Measurements from ENCODE around the gene GIGYF2.

GIGYF2 gene

DNA sequence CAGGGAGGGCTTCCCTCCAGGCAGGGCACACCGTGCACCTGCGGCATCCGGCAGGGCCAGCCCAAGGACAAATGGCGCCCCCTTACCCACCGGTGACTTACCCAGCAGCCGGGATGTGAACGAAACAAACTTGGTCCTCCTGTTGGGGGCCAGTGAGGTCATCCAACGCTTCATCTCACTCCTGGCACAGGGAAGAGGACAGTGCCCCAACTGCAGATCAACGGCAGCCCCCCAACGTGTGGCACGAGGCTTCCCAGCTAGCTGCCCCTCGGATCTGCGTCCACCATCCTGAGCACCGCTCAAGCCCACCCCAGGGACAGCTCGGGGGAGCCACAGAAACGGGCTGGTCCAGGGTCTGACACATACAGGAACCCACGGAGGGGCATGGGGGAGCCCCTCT is 185.0 kb downstream of the GIGYF2 start:
- no peak for DNase-seq (ENCODE audit: low spot score)

- no peak for DNase-seq (ENCODE audit: low spot score)
These were observed 185.5 kb downstream of the GIGYF2 start for GRCh38 chr2:232882505-232883115.

DNA sequence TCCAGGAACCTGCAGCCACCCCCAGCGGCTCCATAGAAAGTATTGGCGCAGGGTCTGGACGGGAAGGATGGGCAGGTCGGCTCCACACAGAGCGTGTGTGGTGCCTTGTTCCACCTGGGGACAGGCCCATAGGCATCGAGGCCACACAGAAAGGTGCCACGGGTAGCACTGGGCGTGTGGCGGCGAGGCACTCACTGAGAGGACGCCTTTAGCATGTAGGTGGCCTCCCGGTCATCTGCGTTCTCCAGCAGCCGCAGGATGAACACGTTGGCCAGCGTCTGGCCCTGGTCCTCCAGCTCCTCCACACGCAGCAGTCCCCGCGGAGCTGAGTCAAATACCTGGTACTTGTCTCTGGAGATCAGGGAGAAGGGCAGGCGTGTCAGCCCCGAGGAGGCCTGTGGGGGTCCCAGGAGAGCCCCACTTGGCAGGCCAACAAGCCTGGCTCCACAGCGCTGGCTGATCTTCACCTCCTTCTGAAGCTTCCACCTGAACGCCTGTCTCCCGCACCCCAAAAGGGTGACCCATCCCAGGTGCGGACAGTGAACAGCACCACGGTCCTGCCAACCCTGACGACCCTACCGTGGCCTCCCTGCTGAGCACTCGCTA is 186.1 kb downstream of the GIGYF2 start:
- DNase-seq (ENCODE audit: low spot score) = no peak

DNA sequence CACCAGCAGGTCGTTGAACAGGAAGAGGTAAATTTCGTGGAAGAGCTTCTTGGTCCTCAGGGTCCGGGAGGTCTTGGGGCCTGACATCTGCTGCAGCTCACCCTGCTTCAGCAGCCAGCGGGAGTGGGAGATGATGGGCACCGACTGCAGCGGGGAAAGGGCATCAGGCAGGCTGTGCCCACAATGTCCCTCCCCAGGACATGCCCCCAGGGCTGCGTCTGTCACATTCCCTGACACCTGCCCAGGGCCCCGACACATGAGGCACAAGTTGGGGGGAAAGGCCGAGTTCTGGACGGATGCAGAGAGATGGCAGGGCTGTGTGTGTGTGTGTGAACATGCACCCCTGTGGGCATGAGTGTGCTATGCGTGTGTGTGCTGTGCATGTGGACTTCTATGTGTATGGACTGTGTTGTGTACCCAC is 186.9 kb downstream of the GIGYF2 start:
- no peak for DNase-seq (ENCODE audit: low spot score)

GRCh38 chr2:232884549-232885263 is 187.6 kb downstream of the GIGYF2 start:
- no peak for DNase-seq (ENCODE audit: low spot score)

DNA sequence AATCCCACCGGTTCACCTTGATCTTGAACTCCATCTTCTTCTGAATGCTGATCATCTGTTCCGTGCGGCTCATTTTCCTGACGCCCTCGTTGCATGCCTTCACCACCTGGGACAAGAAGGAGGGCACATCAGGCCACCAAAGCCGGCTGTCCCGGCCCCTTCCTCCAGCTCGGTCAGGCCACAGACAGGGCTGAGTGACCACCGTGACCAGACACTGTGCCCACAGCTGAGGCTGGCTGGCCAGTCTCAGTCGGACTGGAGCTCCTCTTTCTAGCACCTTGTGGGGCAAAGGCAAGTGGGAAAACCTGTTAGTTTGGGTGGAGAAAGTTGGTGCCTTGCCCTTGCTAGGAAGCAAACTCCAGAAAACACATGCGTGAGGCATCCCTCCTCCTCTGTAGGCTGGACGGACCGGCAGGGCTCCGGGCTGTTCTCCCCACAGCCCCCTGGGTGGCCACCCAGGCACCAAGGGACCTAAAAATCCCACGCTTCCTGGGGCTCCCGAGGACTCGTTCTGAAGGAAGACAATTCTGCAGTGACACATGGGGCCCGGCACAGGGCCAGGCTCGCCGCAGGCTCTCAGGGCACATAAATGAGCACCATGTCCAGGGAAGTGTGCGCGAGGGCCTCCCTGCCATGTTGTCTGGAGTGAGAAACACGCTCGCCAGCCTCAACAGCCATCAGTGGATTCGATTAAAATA is 188.3 kb downstream of the GIGYF2 start:
- no peak for DNase-seq (ENCODE audit: low spot score)

- no peak for DNase-seq (ENCODE audit: low spot score)
These were observed 189.0 kb downstream of the GIGYF2 start for GRCh38 chr2:232886176-232886575.

GRCh38 chr2:232886632-232887031 is 189.5 kb downstream of the GIGYF2 start:
- DNase-seq (ENCODE audit: low spot score) = no peak

DNA sequence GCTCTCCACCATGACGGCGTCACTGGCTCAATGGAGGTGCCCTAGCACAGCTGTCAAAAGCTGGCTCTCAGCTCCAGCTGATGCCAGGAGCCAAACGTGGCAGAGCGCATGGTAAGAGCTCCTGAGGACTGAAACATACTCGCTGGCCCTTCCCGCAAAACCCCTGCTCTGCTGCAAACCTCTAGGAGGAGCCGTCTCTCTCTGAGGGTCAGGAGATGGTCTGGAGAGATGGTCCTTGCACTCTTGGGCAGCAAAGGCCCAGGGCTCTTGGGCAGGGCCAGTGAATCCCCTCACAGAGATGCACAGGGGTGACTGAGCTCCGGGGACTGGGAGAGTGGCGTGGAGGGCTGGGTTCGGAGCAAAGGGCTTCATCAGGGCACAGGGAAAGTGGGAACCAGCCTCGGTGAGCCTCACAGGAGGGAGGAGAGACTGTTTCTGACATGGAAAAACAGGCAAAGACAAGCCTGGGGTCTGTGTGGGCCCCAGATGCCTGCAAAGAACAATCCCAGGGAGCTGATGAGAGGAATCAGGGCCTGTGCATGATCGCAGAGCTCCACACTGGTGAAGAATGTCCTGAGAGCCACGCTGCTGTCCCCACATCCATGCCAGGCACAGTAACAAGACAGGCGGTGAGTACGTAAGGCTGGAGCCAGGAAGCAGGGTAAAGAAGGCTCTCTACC is 190.2 kb downstream of the GIGYF2 start:
- DNase-seq (ENCODE audit: low spot score) = no peak

DNA sequence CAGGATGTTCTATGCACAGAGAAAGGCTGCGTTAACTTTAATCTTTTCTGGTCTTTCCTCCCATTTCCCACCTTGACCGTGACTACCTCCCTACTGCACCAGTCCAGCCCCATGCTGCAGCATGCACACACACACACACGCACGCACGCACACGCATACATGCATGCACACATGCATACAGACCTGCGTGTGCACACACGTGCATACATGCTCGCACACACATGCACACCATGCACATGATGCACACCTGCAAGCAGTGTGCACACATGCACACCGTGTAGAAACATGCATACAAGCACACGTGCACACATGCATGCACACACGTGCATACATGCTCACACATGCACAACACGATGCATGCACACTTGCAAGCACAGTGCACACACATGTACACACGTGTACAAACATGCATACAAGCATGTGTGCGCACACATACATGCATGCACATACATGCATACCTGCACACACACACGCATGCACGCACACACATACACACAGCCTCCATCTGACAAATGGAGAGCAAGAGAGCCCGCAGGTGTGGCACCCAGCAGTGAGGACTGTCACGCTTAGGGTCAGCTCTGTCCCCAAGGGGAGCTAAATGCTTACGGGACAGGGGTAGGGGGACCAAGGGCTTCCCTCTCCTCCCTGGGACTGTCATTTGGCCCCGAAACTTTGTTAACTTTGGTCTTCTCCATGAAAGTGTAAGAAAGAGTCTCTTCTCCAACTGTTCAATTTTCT is 191.1 kb downstream of the GIGYF2 start:
- DNase-seq (ENCODE audit: low spot score) = no peak

- DNase-seq (ENCODE audit: low spot score) = no peak
These were observed 191.9 kb downstream of the GIGYF2 start for GRCh38 chr2:232888839-232889529.

DNA sequence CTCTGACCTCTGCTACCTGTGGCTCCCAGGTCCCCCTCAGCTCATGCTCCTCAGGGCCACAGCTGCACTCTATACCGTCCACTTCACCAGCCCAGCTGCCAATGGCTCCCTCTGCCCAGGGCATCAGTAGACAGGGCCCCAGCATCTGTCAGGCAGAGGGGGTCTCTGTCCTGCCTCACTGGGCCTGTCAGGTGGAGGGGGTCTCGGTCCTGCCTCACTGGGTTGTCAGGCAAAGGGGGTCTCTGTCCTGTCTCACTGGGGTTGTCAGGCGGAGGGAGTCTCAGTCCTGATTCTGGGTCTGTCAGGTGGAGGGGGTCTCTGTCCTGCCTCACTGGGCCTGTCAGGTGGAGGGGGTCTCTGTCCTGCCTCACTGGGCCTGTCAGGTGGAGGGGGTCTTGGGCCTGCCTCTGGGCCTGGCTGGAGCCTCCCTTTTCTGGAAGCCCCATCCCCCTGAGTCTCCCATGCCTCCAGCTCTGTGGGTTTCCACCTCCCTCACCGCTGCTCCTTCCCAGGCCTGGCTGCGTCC is 192.8 kb downstream of the GIGYF2 start:
- no peak for DNase-seq (ENCODE audit: low spot score)

DNA sequence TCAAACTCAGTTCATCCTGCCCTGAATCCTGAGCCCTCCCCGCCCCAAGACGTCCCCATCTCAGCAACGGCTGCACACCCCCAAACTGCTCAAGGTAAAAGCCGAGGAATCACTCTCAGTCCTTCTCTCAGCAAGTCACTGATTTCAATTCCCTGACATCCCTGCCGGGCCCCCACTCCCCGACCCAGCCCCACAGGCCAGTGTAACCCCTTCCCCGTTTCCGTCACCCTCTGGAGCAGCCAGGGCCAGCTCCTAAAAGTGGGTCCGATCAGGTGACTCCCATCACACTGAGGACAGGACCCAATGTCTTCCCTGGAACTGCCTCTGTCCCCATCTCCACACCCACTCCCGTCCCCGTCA is 193.4 kb downstream of the GIGYF2 start:
- no peak for DNase-seq (ENCODE audit: low spot score)

GRCh38 chr2:232890896-232891601 is 193.9 kb downstream of the GIGYF2 start:
- peak; percentile 49 for DNase-seq (ENCODE audit: low spot score)

DNA sequence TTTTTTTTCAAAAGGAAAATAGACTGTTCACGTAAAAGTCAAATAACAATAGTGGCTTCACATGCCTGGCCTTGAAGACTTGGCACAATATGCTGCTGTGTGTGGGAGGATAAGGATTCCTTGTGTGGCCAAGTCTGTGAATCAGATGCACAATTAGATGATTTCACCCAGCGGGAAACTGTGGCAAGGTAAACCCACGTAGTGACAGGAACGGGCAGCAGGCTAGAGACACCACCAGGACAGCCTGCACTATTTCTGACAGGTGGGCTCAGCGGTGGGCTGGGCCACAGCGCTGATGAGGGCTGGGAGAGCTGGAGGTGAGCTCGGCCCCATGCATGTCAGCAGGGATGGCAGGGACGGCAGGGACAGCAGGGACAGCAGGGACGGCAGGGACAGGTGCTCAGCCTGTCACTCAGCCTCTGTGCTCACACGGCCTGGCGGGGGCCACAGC is 194.5 kb downstream of the GIGYF2 start:
- no peak for DNase-seq (ENCODE audit: low spot score)

GRCh38 chr2:232892221-232892620 is 195.1 kb downstream of the GIGYF2 start:
- no peak for DNase-seq (ENCODE audit: low spot score)

- DNase-seq (ENCODE audit: low spot score) = no peak
These were observed 195.7 kb downstream of the GIGYF2 start for GRCh38 chr2:232892843-232893242.

DNA sequence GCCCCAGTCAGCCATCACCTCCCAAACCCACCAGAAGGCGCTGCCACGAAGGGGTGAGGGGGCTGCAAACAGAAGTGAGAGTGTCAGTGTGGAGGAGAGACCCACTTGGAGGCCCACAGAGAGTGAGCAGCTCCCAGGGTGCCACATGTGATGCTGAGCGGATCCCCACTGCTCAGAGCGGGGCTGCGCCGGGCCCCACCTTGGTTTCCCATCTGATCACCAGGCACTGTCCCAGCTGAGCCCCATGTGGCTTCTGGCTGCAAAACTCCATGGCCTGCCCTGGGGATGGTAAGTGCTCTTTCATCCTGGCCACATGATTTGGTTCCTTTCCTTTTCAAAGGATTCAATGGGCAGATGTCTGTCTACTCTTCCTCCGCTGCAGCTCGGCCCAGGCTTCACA is 196.7 kb downstream of the GIGYF2 start:
- no peak for DNase-seq (ENCODE audit: low spot score)

DNA sequence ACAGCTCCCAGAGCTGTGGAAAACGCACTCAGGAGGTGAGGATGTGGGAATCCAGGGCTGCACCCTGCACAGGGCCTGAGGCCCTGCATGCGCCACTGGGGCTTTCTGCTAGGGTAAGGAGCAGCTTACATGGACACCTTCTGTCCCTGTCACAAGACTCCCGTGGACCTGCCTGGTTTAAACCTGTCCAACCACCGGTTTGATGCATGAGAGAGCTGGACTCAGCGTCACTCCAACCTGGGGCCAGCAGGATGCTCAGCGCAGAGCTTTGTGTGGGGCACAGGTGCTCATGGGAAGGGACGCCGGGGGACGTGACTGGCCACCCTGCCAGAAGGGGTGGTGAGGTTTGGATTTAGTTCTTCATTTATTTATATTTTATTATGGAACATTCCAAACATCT is 197.1 kb downstream of the GIGYF2 start:
- no peak for DNase-seq (ENCODE audit: low spot score)

- DNase-seq (ENCODE audit: low spot score) = no peak
These were observed 197.6 kb downstream of the GIGYF2 start for GRCh38 chr2:232894746-232895145.
